Skin of body (tissue), 2 donors: ENCODE measurements around the gene E2F8. TPM values are rescaled to one million over a fixed set of nuclear protein-coding genes. Genes with fewer than 3 reads are reported as not detected.
A peak's percentile ranks its signal among the peaks of the same experiment; 100 is the strongest.
"Not testable (repeated sequence)": the region's sequence is repeated elsewhere in the genome, so short reads cannot be mapped to it uniquely, and the experiment has no call there.

Source experiments
- DNase-seq: peaks from one replicate; lab custom pipeline; 2025; lab: John Stamatoyannopoulos, UW
- total RNA-seq: library from RNA; depleted of rRNA; stranded (reverse); fragments of >200 nt; gene quantifications from one replicate; pipeline ENCODE4 v1.2.3, GENCODE V29; 2014

Gene E2F8, protein sequence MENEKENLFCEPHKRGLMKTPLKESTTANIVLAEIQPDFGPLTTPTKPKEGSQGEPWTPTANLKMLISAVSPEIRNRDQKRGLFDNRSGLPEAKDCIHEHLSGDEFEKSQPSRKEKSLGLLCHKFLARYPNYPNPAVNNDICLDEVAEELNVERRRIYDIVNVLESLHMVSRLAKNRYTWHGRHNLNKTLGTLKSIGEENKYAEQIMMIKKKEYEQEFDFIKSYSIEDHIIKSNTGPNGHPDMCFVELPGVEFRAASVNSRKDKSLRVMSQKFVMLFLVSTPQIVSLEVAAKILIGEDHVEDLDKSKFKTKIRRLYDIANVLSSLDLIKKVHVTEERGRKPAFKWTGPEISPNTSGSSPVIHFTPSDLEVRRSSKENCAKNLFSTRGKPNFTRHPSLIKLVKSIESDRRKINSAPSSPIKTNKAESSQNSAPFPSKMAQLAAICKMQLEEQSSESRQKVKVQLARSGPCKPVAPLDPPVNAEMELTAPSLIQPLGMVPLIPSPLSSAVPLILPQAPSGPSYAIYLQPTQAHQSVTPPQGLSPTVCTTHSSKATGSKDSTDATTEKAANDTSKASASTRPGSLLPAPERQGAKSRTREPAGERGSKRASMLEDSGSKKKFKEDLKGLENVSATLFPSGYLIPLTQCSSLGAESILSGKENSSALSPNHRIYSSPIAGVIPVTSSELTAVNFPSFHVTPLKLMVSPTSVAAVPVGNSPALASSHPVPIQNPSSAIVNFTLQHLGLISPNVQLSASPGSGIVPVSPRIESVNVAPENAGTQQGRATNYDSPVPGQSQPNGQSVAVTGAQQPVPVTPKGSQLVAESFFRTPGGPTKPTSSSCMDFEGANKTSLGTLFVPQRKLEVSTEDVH
- total RNA-seq = 2.7 TPM

GRCh38 chr11:19240420-19241259, at the start of gene E2F8:
Gene E2F8 (minus strand): TSS chr11:19240945. CDS start chr11:19240121, 824 bp downstream.
- DNase-seq = peak; percentile 90

DNA sequence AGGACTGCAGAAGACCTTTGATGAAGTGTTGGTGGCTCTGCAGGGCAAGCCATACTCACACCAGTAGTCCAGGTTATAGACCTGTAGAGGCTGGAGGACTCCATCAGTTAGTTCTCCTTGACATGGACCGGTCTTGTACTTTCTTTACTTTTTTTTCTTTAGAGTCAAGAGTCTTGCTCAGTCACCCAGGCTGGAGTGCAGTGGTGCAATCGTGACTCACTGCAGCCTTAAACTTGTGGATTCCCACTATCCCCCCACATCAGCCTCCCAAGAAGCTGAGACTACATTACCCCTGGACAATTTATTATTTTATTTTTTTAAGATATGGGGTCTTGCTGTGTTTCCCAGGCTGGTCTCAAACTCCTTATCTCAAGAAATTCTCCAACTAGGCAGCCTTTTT, 49.6 kb upstream of the E2F8 start:
- DNase-seq = no peak

DNA sequence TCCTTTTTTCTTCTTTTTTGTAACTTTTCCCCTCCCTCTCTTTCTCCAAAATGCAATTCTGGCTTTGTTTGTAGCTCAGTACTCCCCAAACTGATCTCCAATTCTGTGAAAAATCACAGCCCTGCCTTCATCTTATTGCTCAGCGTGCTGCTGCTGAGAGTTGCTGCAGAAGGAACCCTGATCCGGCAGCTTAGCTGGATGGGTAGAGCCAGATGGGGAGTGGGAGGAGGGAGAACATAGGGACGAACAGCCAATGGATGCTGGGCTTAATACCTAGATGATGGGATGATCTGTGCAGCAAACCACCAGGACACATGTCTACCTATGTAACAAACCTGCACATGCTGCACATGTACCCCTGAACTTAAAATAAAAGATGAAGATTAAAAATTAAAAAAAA, 47.5 kb upstream of the E2F8 start:
- no peak for DNase-seq

GRCh38 chr11:19286411-19286810, 45.7 kb upstream of the E2F8 start:
- no peak for DNase-seq

GRCh38 chr11:19284881-19285280, 44.1 kb upstream of the E2F8 start:
- DNase-seq = no peak

GRCh38 chr11:19283991-19284390, 43.2 kb upstream of the E2F8 start:
- DNase-seq = no peak

- no peak for DNase-seq
These were observed 40.8 kb upstream of the E2F8 start for GRCh38 chr11:19281555-19281954.

DNA sequence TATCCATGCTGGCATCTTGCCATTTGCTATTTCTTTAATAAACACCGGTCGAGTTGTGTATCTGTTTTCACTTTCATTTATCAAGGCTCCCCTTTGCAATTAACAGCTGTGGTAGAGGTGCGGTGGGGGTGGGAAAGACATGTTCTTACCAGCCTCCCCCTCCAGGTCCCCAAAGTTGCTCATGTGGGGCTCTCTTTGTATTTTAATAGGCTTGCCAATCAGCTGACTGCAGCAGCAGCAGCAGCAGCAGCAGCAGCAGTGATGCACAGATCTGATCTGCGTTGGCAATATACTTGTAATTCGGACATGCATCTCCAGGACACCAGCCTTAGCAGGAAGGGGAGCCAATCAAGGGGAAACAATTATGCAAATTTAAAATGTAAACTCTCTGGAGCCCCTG, 40.3 kb upstream of the E2F8 start:
- DNase-seq = no peak

GRCh38 chr11:19279451-19279850, 38.7 kb upstream of the E2F8 start:
- no peak for DNase-seq

DNA sequence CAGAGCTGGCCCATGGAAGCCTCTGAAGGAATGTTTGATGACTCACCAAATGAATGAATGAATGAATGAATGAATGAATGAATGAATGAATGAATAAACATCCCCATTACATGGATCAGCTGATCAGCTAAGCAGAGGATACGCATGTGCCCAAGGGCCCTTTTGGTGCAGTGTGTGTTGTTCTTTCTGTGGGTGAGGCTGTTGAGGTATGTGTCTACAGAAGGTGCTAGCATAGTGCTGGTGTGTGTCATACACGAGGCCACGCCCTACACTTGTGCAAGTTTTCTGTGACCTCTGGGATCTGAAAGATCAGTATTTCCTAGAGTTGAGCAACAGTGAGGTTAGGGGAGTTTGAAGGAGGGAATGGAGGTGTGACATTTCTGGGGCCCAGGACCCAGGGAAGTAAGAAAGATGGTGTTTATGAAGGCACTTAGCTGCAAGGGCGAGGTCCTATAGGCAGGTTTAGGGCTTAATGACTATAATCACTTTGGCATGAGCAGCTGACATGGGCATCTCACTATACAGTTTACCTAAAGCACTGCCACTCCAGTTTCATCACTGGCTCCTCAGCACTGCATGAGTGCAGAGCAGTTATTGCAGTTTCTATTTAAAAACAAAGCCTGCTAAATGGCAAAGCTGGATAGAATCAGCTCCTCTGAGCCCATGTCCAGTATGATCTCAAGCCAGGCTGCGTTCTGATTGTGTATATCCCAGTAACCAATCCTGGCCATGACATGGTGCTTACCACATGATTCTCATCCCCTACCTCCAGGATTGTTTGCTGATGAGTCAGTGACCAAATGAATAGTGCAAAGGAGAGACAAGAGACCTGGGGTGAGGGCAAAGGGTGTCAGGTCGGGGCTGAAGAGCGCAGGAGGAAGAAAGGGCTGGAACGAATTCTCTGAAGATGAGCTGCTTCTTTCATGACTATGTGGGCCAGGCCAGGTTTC, 36.4 kb upstream of the E2F8 start:
- DNase-seq = no peak

GRCh38 chr11:19275496-19275895, 34.8 kb upstream of the E2F8 start:
- DNase-seq = no peak

DNA sequence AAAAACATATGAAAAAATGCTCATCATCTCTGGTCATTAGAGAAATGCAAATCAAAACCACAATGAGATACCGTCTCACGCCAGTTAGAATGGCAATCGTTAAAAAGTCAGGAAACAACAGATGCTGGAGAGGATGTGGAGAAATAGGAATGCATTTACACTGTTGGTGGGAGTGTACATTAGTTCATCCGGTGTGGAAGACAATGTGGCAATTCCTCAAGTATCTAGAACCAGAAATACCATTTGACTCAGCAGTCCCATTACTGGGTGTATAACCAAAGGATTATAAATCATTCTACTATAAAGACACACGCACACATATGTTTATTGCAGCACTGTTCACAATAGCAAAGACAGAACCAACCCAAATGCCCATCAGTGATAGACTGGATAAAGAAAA, 32.5 kb upstream of the E2F8 start:
- not testable (repeated sequence) for DNase-seq

DNA sequence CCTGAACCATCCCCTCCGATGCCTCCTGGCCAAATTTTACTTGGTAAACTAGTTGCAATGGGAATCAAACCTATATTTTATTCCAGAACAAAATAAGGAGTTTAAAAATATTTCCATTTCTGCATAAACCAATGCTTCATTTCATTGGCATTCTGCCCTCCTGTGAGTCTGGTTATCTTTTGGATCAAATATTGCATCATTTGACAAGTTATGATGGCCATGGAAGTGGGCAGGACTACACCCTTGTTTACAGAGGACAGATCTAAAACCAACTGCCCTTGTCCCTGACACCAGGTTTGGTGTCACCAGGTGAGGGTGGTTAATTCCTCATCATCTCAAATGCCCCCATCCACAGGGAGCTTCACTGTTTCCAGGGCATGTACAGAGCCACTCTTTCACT, 28.2 kb upstream of the E2F8 start:
- no peak for DNase-seq

DNA sequence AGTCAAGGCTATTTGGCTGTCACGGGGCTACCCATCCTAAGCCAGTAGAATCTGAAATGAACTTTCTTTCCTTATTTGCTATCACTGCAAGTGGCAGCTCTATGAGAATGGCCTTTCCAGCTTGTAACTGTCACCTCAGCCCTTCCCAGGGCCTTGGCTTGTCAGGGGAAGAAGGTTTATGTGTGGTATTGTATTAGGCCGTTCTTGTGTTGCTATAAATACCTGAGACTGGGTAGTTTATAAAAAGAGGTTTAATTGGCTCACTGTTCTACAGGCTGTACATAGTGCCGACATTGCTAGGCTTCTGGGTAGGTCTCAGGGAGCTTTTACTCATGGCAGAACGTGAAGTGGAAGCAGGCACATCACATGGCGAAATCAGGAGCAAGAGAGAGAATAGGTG, 26.8 kb upstream of the E2F8 start:
- no peak for DNase-seq

- DNase-seq = no peak
These were observed 22.6 kb upstream of the E2F8 start for GRCh38 chr11:19263333-19263732.

DNA sequence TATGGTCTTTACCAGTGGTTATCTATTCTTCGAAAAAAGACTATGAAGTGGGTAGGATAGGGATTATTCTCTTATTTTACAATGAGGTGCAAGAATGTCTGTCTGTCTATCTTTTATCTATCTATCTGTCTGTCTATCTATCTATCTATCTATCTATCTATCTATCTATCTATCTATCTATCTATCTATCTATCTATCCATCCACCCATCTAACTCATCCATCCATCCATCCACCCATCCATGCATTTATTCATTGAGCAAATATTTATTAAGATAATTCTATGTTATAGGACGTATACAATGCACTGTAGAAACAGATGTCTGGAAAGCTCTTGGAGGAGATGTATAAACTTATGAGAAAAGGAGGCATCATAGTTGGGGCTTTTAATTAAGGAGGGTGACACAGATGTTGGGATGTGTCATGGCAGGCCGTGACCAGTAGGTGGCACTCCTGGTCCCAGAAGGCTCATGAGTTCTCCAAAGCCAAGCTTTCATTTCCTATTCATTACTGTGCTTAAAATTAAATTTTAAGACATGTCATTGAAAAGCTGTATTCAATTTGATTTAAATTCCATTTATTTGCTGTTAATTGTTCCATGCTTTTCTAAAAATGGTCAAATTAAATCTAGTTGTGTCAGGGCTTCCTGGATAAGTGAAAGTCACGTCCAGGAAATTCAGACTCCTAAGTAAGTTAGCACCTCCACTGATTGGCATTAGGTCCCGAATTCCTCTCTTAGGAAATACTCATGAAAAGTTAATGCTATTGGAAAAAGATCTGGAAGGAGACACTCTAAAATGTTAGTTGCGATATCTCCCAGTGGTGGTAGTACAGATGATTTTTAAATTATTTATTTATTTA, 19.0 kb upstream of the E2F8 start:
- DNase-seq = peak; percentile 46

GRCh38 chr11:19258641-19259230, 18.0 kb upstream of the E2F8 start:
- DNase-seq = no peak

GRCh38 chr11:19254441-19254840, 13.7 kb upstream of the E2F8 start:
- not testable (repeated sequence) for DNase-seq

DNA sequence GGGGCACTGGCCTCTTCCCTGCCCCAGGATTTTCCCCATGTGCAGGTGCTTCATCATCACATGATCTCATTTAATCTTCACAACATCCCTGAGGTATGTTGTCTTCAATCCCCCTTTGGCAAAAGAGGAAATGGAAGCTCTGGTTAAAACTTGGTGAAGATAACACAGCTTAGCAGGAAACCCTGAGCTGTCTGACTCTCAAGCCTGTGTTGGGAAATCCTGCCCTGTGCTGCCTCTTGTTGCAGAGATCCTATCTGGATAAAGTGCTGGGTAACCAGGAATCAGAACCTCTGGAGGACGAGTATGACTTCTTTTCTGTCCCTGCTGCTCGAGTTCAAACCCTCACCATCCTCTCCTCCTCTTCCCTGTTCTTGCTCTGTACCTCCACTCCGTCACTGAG, 13.1 kb upstream of the E2F8 start:
- no peak for DNase-seq
